Ishikawa (cell line): Measurements from ENCODE around the gene LRP5.

ENCODE experiments used
- CEBPB ChIP-seq: IDR thresholded peaks from 2 replicates; pipeline ENCODE4 v1.6.1; 2012
- CREB1 ChIP-seq: IDR thresholded peaks from 2 replicates; pipeline ENCODE4 v1.6.1; 2012; ENCODE audit warnings: low read depth
- EGR1 ChIP-seq: IDR thresholded peaks from 2 replicates; pipeline ENCODE4 v1.6.1; 2012
- EP300 ChIP-seq: IDR thresholded peaks from 2 replicates; pipeline ENCODE4 v1.6.1; 2012; ENCODE audit warnings: borderline replicate concordance
- FOXM1 ChIP-seq: IDR thresholded peaks from 2 replicates; pipeline ENCODE4 v1.6.1; 2012; ENCODE audit warnings: low read depth, borderline replicate concordance
- NFIC ChIP-seq: IDR thresholded peaks from 2 replicates; pipeline ENCODE4 v1.6.1; 2012
- RAD21 ChIP-seq: IDR thresholded peaks from 2 replicates; pipeline ENCODE4 v1.6.1; 2012; ENCODE audit warnings: low read depth
- REST ChIP-seq: IDR thresholded peaks from 2 replicates; pipeline ENCODE4 v1.6.1; 2012; ENCODE audit warnings: low read depth, mild to moderate bottlenecking
- TAF1 ChIP-seq: IDR thresholded peaks from 2 replicates; pipeline ENCODE4 v1.6.1; 2012; ENCODE audit warnings: low read depth, mild to moderate bottlenecking
- TCF12 ChIP-seq: IDR thresholded peaks from 2 replicates; pipeline ENCODE4 v1.6.1; 2012; ENCODE audit warnings: low read depth
- TEAD4 ChIP-seq: IDR thresholded peaks from 2 replicates; pipeline ENCODE4 v1.6.1; 2012
- YY1 ChIP-seq: IDR thresholded peaks from 2 replicates; pipeline ENCODE4 v1.6.1; 2012; ENCODE audit warnings: low read depth
- TF ChIP-seq, protein P1 (sequence below): IDR thresholded peaks from 2 replicates; pipeline ENCODE4 v1.6.1; 2012

DNA sequence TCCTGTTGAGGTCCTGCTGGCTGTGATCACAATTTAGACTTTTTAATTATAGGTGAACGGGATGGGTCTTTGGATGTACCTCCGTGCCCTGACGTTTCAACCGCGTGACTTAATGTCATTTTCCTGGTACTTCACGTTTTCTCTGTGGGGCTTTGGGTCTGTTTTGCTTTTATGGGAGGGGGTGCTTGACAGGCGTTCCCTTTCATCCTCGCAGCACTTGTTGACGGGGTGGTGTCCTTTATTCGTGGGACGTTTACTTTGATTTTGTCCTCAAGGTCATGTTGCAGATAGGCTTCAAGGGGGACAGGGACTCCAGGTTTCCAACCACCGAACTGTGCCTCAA lies 149.2 kb downstream of the LRP5 start:
- no peak for TF ChIP-seq TAF1
- no peak for TF ChIP-seq TCF12
- no peak for TF ChIP-seq EP300
- no peak for TF ChIP-seq CREB1
- TF ChIP-seq NFIC = no peak
- no peak for TF ChIP-seq RAD21
- no peak for TF ChIP-seq FOXM1
- TF ChIP-seq, protein P1, sequence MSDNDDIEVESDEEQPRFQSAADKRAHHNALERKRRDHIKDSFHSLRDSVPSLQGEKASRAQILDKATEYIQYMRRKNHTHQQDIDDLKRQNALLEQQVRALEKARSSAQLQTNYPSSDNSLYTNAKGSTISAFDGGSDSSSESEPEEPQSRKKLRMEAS = 0 out of 2 replicates have a peak, but pooled peaks have one; percentile 10
- TF ChIP-seq TEAD4 = no peak
- TF ChIP-seq YY1 = no peak
- TF ChIP-seq REST = no peak
- no peak for TF ChIP-seq CEBPB
- TF ChIP-seq EGR1 = no peak
